Placental epithelial cell (primary cell): Measurements from ENCODE around the gene CEACAM7. TPM values are rescaled to one million over a fixed set of nuclear protein-coding genes. Genes with fewer than 3 reads are reported as not detected.

ENCODE experiments used
- small RNA-seq: library from RNA; depleted of rRNA; stranded (forward); fragments of <200 nt; gene quantifications from one replicate; pipeline ENCODE3, GENCODE V24; 2012
- total RNA-seq: library from RNA; depleted of rRNA; stranded (reverse); fragments of >200 nt; gene quantifications from 2 replicates; pipeline ENCODE4 v1.2.3, GENCODE V29; 2012

Gene CEACAM7
- not detected in 2 replicates for total RNA-seq

GRCh38 chr19:41688098-41688497, at the start of gene CEACAM7:
CEACAM7 (minus strand) TSS chr19:41688270; CDS start chr19:41688165, 105 bp downstream.

GRCh38 chr19:41708481-41708880, 20.4 kb upstream of the CEACAM7 start, which contains the start of gene CEACAM5:
CEACAM5 (plus strand) TSS chr19:41708626; CDS start chr19:41708732, 106 bp downstream.

GRCh38 chr19:41626877-41627276, 61.2 kb downstream of the CEACAM7 start, which contains the start of gene CEACAM4:
CEACAM4 (minus strand) TSS chr19:41627074; CDS start chr19:41626963, 111 bp downstream.

Small RNA genes within 50 kb of the gene (small RNA-seq; reads per million reads assigned to genes)
- not detected for gene AC243960.4

Other genes with a start within 250 kb of the CEACAM7 start
- gene DMAC2, start 248.4 kb downstream of the CEACAM7 start, total RNA-seq: 42.4 and 46.4 TPM in 2 replicates
- gene ERICH4, start 245.1 kb downstream of the CEACAM7 start, total RNA-seq: not detected in 2 replicates
- not detected in 2 replicates for gene CEACAM21, start 112.1 kb downstream of the CEACAM7 start, total RNA-seq
- gene CEACAM4, start 61.2 kb downstream of the CEACAM7 start, total RNA-seq: not detected in 2 replicates
- gene CEACAM5, start 20.4 kb upstream of the CEACAM7 start, total RNA-seq: not detected in 2 replicates
- not detected in 2 replicates for gene CEACAM6, start 67.3 kb upstream of the CEACAM7 start, total RNA-seq
- gene CEACAM3, start 108.3 kb upstream of the CEACAM7 start, total RNA-seq: not detected in 2 replicates
- not detected in 2 replicates for gene LYPD4, start 156.4 kb upstream of the CEACAM7 start, total RNA-seq
- gene DMRTC2, start 156.8 kb upstream of the CEACAM7 start, total RNA-seq: not detected in 2 replicates
- gene RPS19, start 172.0 kb upstream of the CEACAM7 start, total RNA-seq: 1,032 and 1,457 TPM in 2 replicates
- gene CD79A, start 189.0 kb upstream of the CEACAM7 start, total RNA-seq: 0.87 TPM in 1 of 2 replicates, not detected in the other
- 46.7 and 53.2 TPM in 2 replicates for gene ARHGEF1, start 194.9 kb upstream of the CEACAM7 start, total RNA-seq
- gene ERFL, start 240.2 kb upstream of the CEACAM7 start, total RNA-seq: 0.11 TPM in 1 of 2 replicates, not detected in the other